Right cardiac atrium (tissue), 5 donors: Measurements from ENCODE around the gene AGR3. TPM values are rescaled to one million over a fixed set of nuclear protein-coding genes. Genes with fewer than 3 reads are reported as not detected.
"Not testable (repeated sequence)": the region's sequence is repeated elsewhere in the genome, so short reads cannot be mapped to it uniquely, and the experiment has no call there.

Experiments used
- ATAC-seq, 2 donors: fragments of 200-7000 bp; cut with Tn5 transposase; one replicate each; pipeline versions ENCODE4 v1.8.0 to v1.9.1; 2020; ENCODE audit warnings: moderate library complexity in 2 of 2, mild to moderate bottlenecking in 1 of 2
- DNase-seq, 3 donors: peaks; one replicate each; pipeline ENCODE4 v3.0.0-alpha.2; 2020
- H3K27ac ChIP-seq: one replicate; pipeline ENCODE4 v1.5.1; 2013; ENCODE audit warnings: mild to moderate bottlenecking, low read length, control low read depth, moderate library complexity
- H3K27me3 ChIP-seq: one replicate; pipeline ENCODE4 v1.6.1; 2013; ENCODE audit not compliant: control insufficient read depth, insufficient read depth
- H3K4me1 ChIP-seq: one replicate; pipeline ENCODE4 v1.6.1; 2013; ENCODE audit warnings: low read length; ENCODE audit not compliant: control insufficient read depth, insufficient read depth
- H3K4me3 ChIP-seq: one replicate; pipeline ENCODE4 v1.5.1; 2013; ENCODE audit warnings: low read length, control low read depth
- H3K9me3 ChIP-seq: one replicate; pipeline ENCODE4 v1.6.1; 2013; ENCODE audit warnings: low read length; ENCODE audit not compliant: control insufficient read depth
- WGBS: extraction: QIAGEN DNeasy Blood & Tissue Kit; methylation state at CpG from one replicate; pipeline ENCODE4 v1.1.7; 2013; 5-methylcytosine and 5-hydroxymethylcytosine counted together
- intact Hi-C, 4 donors: fragments of 100-400 bp; cut with DNase I; formaldehyde crosslinking; loops; one replicate each; pipeline versions ENCODE4 v1.11.0 to v1.14.0; 2022 to 2023
- polyA plus RNA-seq: library from polyadenylated mRNA; stranded (reverse); fragments of 200-250 nt; gene quantifications from one replicate; pipeline ENCODE4 v1.2.3, GENCODE V29; 2013
- total RNA-seq, 4 donors: library from RNA; stranded (reverse); fragmentation: NEBNext Ultra II Directional; extraction: Animal tissue kit (Norgen Biotek cat#: 25700); gene quantifications; one replicate each; pipeline ENCODE4 v1.2.1, GENCODE V29; 2021
- donor health status: healthy with polysubstance abuse.
- donor health status: DM: no; HTN: yes; CAD: no.
- donor health status: DM: no; HTN: no; CAD: no.
- donor health status: DM: no; HTN: yes; CAD: no; lungs with severe emphysema.
- donor health status: DM: yes; HTN: yes; CAD: no.

AGR3 gene
- total and polyA plus RNA-seq, 5 donors = not detected

DNA sequence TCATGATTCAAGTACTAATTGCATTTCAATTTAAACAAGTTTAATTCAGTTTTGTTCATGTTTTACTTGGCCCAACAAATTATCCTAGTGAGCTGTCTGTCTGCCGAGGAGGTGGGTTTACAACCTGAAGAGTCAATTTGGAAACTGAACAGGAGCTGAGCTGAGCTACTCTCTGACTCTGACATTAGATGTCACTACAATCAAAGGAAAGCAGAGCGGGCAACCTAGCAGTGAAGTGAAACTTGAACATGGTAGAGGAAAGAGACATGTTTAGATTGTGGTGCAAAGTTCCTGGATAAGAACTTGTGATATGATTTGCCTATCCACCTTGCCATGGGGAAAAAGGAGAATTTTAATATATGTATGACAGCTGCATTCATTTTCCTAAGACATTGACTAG lies 9.6 kb upstream of the AGR3 start:
- 39% methylated on average over 2 of the region's 2 CpGs for WGBS
- intact Hi-C loops = no loop called here

DNA sequence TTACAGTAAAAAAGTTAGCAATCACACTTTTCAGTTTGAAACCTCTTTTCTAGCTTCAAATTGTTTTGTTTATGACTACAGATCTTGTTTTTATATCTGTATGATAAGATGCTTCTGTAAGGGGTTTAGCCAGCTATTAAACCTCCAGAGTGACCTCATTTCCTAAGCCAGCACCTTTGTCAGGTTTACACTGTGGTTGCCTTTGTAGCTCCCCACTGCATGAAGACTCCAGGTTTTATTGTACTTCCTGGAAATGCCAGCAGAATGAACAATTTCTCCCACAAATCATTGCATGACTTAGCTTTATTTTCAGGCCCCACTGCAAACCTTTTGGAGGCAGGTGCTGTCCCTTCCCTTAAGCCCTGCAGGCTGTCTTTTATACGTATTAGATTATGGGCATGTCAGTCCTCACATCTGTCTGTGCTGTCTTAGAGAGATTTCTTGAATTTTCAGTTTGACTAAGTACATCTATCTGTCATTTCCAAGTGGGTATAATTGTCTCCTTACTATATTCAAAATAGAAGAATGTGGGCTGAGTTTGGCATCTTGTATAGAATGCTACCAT lies 8.2 kb upstream of the AGR3 start:
- ATAC-seq = no peak
- DNase-seq = no peak
- Histone ChIP-seq H3K4me3 (no peak overlapping the region), H3K27ac (no peak overlapping the region), H3K27me3 (no peaks in the 10 kb centered on the region), H3K9me3 (no peaks in the 10 kb centered on the region), H3K4me1 (no peaks in the 10 kb centered on the region)
- WGBS = 82% methylated on average over 1 of the region's 1 CpG
- intact Hi-C loops = no loop called here

More for the DNA sequence above, 9.6 kb upstream of the AGR3 start:
- H3K9me3 ChIP-seq = no peaks in the 10 kb centered on the region
- no peaks in the 10 kb centered on the region for H3K4me1 ChIP-seq
- H3K27ac ChIP-seq = no peak overlapping the region
- ATAC-seq = peak; percentile 71 to 81
- DNase-seq = no peak
- no peaks in the 10 kb centered on the region for H3K27me3 ChIP-seq
- no peak overlapping the region for H3K4me3 ChIP-seq

DNA sequence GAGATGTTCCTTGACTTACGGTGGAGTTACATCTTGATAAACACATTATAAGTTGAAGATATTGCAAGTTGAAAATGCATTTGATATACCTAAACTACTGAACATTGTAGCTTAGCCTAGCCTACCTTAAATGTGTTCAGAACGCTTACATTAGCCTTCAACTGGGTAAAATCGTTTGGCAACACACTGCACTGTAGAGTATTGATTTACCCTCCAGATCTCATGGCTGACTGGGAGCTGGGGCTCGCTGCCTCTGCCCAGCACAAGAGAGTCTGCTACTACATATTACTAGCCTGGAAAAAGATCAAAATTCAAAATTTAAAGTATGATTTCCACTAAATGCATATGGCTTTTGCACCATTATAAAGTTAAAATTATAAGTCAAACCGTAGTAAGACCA lies 7.5 kb upstream of the AGR3 start:
- WGBS = 85% methylated on average over 5 of the region's 5 CpGs
- Histone ChIP-seq H3K27me3 (no peaks in the 10 kb centered on the region), H3K27ac (no peak overlapping the region), H3K4me1 (no peaks in the 10 kb centered on the region), H3K4me3 (no peak overlapping the region), H3K9me3 (no peaks in the 10 kb centered on the region)
- intact Hi-C loops = no loop called here
- ATAC-seq = no peak
- DNase-seq = no peak

DNA sequence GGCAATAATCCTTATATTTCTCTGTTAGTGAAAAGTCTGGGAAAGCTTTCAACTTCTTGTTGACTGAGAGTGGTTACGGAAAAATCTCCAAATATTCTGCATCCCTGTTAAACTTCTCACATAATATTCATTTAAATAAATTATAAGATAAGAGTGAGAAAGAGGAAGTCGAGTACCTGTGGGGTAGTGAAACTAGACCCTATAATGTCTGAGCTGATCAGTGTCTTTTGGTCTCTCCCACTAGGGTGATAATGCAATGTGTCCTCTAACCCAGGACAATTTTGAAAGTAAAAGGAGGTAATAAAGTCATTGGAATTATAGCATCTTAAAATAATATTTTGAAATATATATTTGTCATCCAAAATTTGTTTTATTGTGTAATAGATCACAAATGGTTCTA lies 2.1 kb upstream of the AGR3 start:
- Histone ChIP-seq H3K27me3 (no peaks in the 10 kb centered on the region), H3K27ac (no peak overlapping the region), H3K4me1 (no peaks in the 10 kb centered on the region), H3K9me3 (no peaks in the 10 kb centered on the region), H3K4me3 (no peak overlapping the region)
- DNase-seq = no peak
- no peak for ATAC-seq
- 74% methylated on average over 2 of the region's 2 CpGs for WGBS
- intact Hi-C loops = no loop called here

DNA sequence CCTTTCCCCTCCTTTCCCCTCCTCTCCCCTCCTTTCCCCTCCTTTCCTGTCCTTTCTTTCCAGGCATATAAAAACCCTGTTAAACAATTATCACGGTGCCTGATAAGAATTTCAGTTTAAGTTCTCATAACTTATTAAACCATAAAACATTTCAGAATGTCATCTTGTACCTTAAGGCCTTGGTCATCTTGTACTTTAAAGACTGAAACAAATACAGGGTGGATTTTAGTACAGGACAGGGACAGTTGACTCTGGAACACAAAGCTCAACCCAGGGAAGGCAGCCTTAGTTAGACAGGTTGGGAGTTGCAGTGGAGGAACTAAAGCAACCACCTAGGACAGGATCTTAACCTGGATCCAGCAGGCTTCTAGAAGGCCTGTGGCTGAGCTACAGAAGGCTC lies 1.2 kb downstream of the AGR3 start:
- Histone ChIP-seq H3K9me3 (no peaks in the 10 kb centered on the region), H3K27ac (no peak overlapping the region), H3K27me3 (no peaks in the 10 kb centered on the region), H3K4me1 (no peaks in the 10 kb centered on the region), H3K4me3 (no peak overlapping the region)
- DNase-seq (no peak), ATAC-seq (no peak)
- intact Hi-C loops = no loop called here
- WGBS = 75% methylated on average over 1 of the region's 1 CpG

DNA sequence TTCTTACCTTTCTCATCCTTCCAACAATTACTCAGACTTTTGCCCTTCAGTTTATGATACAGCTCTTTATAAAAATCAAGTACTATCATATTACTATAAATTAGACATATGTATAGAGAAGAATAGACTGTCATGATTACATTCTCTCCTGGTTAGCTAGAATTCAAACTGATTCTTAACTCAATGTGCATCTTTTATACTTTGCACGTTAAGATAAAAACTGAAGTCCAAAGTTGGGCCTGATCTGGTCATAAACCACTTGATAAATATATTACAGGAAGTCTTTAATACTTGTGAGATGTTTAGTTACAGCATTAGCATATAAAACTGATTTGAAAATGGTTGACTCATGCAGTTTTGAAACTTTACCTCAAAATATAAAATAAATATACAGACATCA lies 2.6 kb downstream of the AGR3 start:
- no peaks in the 10 kb centered on the region for H3K27me3 ChIP-seq
- no peak overlapping the region for H3K4me3 ChIP-seq
- H3K27ac ChIP-seq = no peak overlapping the region
- H3K4me1 ChIP-seq = no peaks in the 10 kb centered on the region
- ATAC-seq = no peak
- no peaks in the 10 kb centered on the region for H3K9me3 ChIP-seq
- WGBS = 89% methylated on average over 1 of the region's 1 CpG
- no peak for DNase-seq
- intact Hi-C loops = no loop called here

DNA sequence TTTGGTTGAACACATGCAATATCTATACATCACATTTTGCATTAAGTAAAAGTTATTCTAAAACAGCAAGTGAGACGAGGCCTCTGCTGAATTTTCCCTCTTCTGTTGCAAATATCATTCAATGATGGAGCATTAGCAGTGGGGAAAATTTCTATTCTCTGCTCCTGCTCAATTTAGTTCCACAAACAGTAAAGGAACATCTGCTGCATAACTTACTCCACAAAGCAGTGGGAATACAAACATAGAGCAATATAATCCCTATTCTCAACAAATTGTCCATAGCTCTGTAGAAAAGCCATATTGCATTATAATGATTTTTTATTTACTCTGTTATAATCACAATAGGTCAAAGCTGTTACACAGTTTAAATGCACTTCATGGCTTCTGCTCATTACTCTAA lies 5.9 kb downstream of the AGR3 start:
- H3K27ac ChIP-seq = no peak overlapping the region
- no peak for ATAC-seq
- H3K27me3 ChIP-seq = no peaks in the 10 kb centered on the region
- no peak overlapping the region for H3K4me3 ChIP-seq
- no peaks in the 10 kb centered on the region for H3K9me3 ChIP-seq
- DNase-seq = no peak
- 75% methylated on average over 1 of the region's 1 CpG for WGBS
- H3K4me1 ChIP-seq = no peaks in the 10 kb centered on the region
- intact Hi-C loops = no loop called here

DNA sequence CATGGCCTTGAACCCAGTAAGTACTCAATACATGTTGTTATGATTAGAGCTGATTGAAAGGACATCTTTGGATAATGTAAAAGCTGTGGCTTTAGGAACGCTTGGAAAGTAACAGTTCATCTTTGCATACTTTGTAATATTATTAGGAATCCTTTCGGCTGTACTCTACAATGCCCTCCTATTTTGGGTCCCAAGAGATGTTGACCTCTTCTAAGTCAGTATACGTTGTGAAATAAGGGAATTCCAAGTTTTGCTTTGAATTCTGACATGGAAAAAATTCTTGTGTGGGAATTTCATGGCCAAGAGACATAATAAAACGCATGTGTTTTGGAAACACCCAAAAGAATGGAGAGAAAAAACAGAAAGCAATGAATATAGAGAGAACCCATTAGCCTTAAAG lies 7.7 kb downstream of the AGR3 start:
- Histone ChIP-seq H3K27me3 (no peaks in the 10 kb centered on the region), H3K9me3 (no peaks in the 10 kb centered on the region), H3K27ac (no peak overlapping the region), H3K4me3 (no peak overlapping the region), H3K4me1 (no peaks in the 10 kb centered on the region)
- intact Hi-C loops = no loop called here
- DNase-seq = no peak
- ATAC-seq = no peak
- 32% methylated on average over 4 of the region's 4 CpGs for WGBS

DNA sequence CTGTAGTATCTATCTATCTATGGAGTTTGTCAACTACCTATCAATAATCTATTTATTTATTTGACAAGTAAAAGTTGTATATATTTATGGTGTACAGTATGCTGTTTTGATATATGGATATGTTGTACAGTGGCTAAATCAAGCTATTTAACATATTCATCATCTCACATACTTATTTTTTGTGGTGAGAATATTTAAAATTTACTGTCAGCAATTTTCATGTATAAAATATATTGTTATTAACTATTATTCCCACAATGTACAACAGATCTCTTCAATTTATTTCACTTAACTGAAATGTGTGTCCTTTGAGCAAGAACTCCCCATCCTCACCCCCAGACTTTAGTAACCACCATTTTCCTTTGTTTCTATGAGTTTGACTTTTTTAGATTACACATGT lies 14.5 kb downstream of the AGR3 start:
- Histone ChIP-seq H3K27me3 (no peaks in the 10 kb centered on the region), H3K4me3 (no peak overlapping the region), H3K27ac (no peak overlapping the region), H3K4me1 (no peaks in the 10 kb centered on the region), H3K9me3 (no peaks in the 10 kb centered on the region)
- ATAC-seq = no peak
- no peak for DNase-seq
- intact Hi-C loops = no loop called here

DNA sequence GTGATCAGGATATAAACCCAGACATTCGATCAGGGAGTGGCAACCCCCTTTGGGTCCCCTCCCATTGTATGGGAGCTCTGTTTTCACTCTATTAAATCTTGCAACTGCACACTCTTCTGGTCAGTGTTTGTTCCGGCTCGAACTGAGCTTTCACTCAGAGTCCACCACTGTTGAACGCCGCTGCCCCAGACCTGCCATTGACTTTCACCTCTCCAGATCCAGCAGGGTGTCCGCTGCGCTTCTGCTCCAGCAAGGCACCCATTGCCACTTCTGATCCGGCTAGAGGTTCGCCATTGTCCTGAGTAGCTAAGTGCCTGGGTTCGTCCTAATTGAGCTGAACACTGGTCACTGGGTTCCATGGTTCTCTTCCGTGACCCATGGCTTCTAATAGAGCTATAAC lies 28.6 kb downstream of the AGR3 start:
- H3K4me1 ChIP-seq, DNase-seq, ATAC-seq, H3K27me3 ChIP-seq, H3K27ac ChIP-seq, intact Hi-C loops, H3K9me3 ChIP-seq, H3K4me3 ChIP-seq: not testable (repeated sequence)
- 95% methylated on average over 11 of the region's 11 CpGs for WGBS

DNA sequence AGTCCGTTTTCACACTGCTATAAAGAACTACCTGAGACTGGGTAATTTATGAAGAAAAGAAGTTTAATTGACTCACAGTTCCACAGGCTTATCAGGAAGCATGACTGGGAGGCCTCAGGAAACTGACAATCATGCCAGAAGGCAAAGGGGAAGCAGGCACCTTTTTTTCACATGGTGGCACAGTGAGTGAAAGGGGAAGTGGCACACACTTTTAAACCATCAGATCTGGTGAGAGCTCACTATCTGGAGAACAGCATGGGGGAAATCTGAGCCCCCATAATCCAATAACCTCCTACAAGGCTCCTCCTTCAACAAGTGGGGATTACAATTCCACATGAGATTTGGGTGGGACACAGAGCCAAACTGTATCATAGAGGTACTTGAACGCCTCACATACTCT lies 30.0 kb downstream of the AGR3 start:
- Histone ChIP-seq H3K4me3 (no peak overlapping the region), H3K27me3 (no peaks in the 10 kb centered on the region), H3K27ac (no peak overlapping the region), H3K4me1 (no peaks in the 10 kb centered on the region), H3K9me3 (no peaks in the 10 kb centered on the region)
- DNase-seq = no peak
- ATAC-seq = no peak
- WGBS = 46% methylated on average over 2 of the region's 2 CpGs
- intact Hi-C loops = no loop called here
